ENCODE results near the gene CFAP47.

DNA sequence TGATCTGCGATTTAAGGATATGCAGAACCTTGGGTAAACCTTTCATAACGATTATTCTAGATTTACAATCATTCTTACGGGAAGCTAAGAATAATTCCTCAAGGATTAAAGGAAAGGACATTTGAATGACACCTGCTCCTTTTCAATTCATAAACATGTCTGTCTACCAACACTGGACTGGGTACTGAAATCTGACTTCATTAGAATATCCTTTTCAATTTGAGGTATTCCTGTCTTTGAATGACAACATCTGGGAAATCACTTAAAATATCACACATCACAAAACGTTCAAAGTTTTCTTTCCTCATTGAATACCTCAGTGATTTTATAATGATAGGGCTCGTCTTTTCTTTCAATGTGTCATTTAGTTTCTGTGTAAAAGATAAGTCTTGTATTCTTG, 87.7 kb downstream of the CFAP47 start:
- TF ChIP-seq CTCF (IDR thresholded peaks at IDR 0.05 in 8 of 11, conservative IDR thresholded peaks at IDR 0.05 in 3 of 11) (no peak), POLR2A (IDR thresholded peaks at IDR 0.05) (no peak), POLR2AphosphoS5 (IDR thresholded peaks at IDR 0.05) (no peak)

Data from spleen (tissue), 7 donors.